ENCODE results near the gene BID. TPM values are rescaled to one million over a fixed set of nuclear protein-coding genes. Genes with fewer than 3 reads are reported as not detected.

Gene BID
- total RNA-seq, 1 experiment from 2014 or later = 66.7 TPM

GRCh38 chr22:17823226-17823625, 49.0 kb upstream of the BID start:
- intact Hi-C loops (cut with micrococcal nuclease; ENCODE audit: unreplicated experiment) (no loop called here), in situ Hi-C loops (cut with HindIII; ENCODE audit: low pct_unique_long_range_greater_than_20kb, low sequenced_read_pairs) (no loop called here)
- ChIA-PET CTCF (no interaction called here), POLR2A (no interaction called here)
- ATAC-seq (no peak), DNase-seq (ENCODE audit: low read depth, low spot score) (no peak)
- no TSS peak for BruUV-seq (replicated peaks)
- Histone ChIP-seq H3K4me3 (ENCODE audit: low read depth in 2 of 2, low read length in 2 of 2) (no peak overlapping the region), H3K9me3 (ENCODE audit: control insufficient read depth, insufficient read depth, low read depth, low read length) (no peaks in the 10 kb centered on the region), H3K36me3 (ENCODE audit: control insufficient read depth, insufficient read depth, low read length) (no peaks in the 10 kb centered on the region), H3K4me1 (ENCODE audit: control insufficient read depth, insufficient read depth, low read length) (no peaks in the 10 kb centered on the region), H3K27ac (ENCODE audit: low read length) (no peak overlapping the region), H3K27me3 (ENCODE audit: control insufficient read depth, insufficient read depth, low read length) (no peaks in the 10 kb centered on the region)
- TF ChIP-seq CTCF (IDR thresholded peaks at IDR 0.05) = no peak
- TF ChIP-seq POLR2AphosphoS5 (IDR thresholded peaks at IDR 0.05; ENCODE audit: low read depth, low read length) = no peak
- no peak for TF ChIP-seq TCF7L2 (IDR thresholded peaks at IDR 0.05; ENCODE audit: low read depth, low read length)
- TF ChIP-seq REST (IDR thresholded peaks at IDR 0.05; ENCODE audit: insufficient read depth in 1 of 2, low read depth in 2 of 2, low read length in 1 of 2) = no peak
- no peak for TF ChIP-seq SIN3A (IDR thresholded peaks at IDR 0.05; ENCODE audit: borderline replicate concordance, insufficient read depth, low read depth, low read length)

- TF ChIP-seq TCF7L2 (IDR thresholded peaks at IDR 0.05; ENCODE audit: low read depth, low read length) (no peak), CTCF (IDR thresholded peaks at IDR 0.05) (no peak), SIN3A (IDR thresholded peaks at IDR 0.05; ENCODE audit: borderline replicate concordance, insufficient read depth, low read depth, low read length) (no peak), POLR2AphosphoS5 (IDR thresholded peaks at IDR 0.05; ENCODE audit: low read depth, low read length) (no peak), REST (IDR thresholded peaks at IDR 0.05; ENCODE audit: insufficient read depth in 1 of 2, low read depth in 2 of 2, low read length in 1 of 2) (no peak)
- Histone ChIP-seq H3K27me3 (ENCODE audit: control insufficient read depth, insufficient read depth, low read length) (no peaks in the 10 kb centered on the region), H3K4me3 (ENCODE audit: low read depth in 2 of 2, low read length in 2 of 2) (no peak overlapping the region), H3K36me3 (ENCODE audit: control insufficient read depth, insufficient read depth, low read length) (no peaks in the 10 kb centered on the region), H3K9me3 (ENCODE audit: control insufficient read depth, insufficient read depth, low read depth, low read length) (no peaks in the 10 kb centered on the region), H3K27ac (ENCODE audit: low read length) (no peak overlapping the region), H3K4me1 (ENCODE audit: control insufficient read depth, insufficient read depth, low read length) (no peaks in the 10 kb centered on the region)
- no peak for DNase-seq (ENCODE audit: low read depth, low spot score)
- ATAC-seq = no peak
- no TSS peak for BruUV-seq (replicated peaks)
- ChIA-PET POLR2A (interaction anchor here (0.8 kb wide), 1 partner anchor 33 kb away, joined by 4 read pairs; no protein-coding TSS in a partner anchor), CTCF (no interaction called here)
- intact Hi-C loops (cut with micrococcal nuclease; ENCODE audit: unreplicated experiment) (no loop called here), in situ Hi-C loops (cut with HindIII; ENCODE audit: low pct_unique_long_range_greater_than_20kb, low sequenced_read_pairs) (no loop called here)
Measured at GRCh38 chr22:17822087-17822486, 47.8 kb upstream of the BID start.
